NOMO-1 (cell line): ENCODE data around the gene FICD.

ENCODE experiments used
- DNase-seq, 2 experiments: peaks; one replicate each; lab custom pipeline; 2025; ENCODE audit not compliant: unreplicated experiment in 2 of 2; lab: John Stamatoyannopoulos, UW

FICD gene

GRCh38 chr12:108498136-108498535, 16.9 kb upstream of the FICD start:
- no peak for DNase-seq

GRCh38 chr12:108502922-108503321, 12.2 kb upstream of the FICD start:
- DNase-seq: no peak

- DNase-seq: no peak
Measured at GRCh38 chr12:108505129-108505528, 9.9 kb upstream of the FICD start.

GRCh38 chr12:108507971-108508642, 7.0 kb upstream of the FICD start:
- no peak for DNase-seq

GRCh38 chr12:108509806-108510205, 5.3 kb upstream of the FICD start:
- no peak for DNase-seq

- no peak for DNase-seq
Measured at GRCh38 chr12:108510836-108511235, 4.2 kb upstream of the FICD start.

GRCh38 chr12:108511633-108512540, 3.2 kb upstream of the FICD start:
- peak in 1 of 2 experiments; percentile 59 for DNase-seq

- DNase-seq: no peak
Measured at GRCh38 chr12:108514468-108514972, 557 bp upstream of the FICD start.

- DNase-seq: peak in 1 of 2 experiments; percentile 8
Measured at GRCh38 chr12:108515916-108516315, 839 bp downstream of the FICD start.

GRCh38 chr12:108516511-108517275, 1.6 kb downstream of the FICD start:
- no peak for DNase-seq

GRCh38 chr12:108517288-108518100, 2.4 kb downstream of the FICD start:
- DNase-seq: no peak

GRCh38 chr12:108518101-108518715, 3.1 kb downstream of the FICD start:
- no peak for DNase-seq

- DNase-seq: no peak
Measured at GRCh38 chr12:108518716-108519496, 3.8 kb downstream of the FICD start.

- DNase-seq: no peak
Measured at GRCh38 chr12:108519558-108519957, 4.5 kb downstream of the FICD start.

GRCh38 chr12:108523365-108523764, 8.3 kb downstream of the FICD start:
- no peak for DNase-seq

GRCh38 chr12:108525681-108526080, 10.6 kb downstream of the FICD start:
- no peak for DNase-seq

GRCh38 chr12:108526482-108527165, 11.5 kb downstream of the FICD start:
- no peak for DNase-seq

- DNase-seq: no peak
Measured at GRCh38 chr12:108527166-108527496, 12.1 kb downstream of the FICD start.

- no peak for DNase-seq
Measured at GRCh38 chr12:108530161-108530560, 15.1 kb downstream of the FICD start.
